Measurements from ENCODE around the gene SLC12A9.
"Not testable (repeated sequence)": the region's sequence is repeated elsewhere in the genome, so short reads cannot be mapped to it uniquely, and the experiment has no call there.

SLC12A9 gene

DNA sequence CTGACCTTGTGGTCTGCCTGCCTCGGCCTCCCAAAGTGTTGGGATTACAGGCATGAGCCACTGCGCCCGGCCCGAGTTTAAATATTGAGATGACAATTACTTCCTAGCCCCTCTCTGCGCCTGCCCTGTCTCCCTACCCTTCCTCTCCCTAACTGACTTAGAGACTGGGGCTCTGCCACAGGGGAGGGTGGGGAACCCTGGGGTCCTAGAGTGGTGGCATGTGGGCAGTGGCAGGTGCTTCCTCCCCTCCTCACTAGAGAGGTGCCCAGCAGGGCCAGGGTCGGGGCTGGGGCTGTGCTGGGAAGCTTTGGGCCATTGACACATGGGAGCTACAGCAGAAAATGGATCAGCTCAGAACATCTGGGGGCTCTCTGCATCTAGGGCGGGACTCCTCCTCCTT, 50.1 kb downstream of the SLC12A9 start:
- Mint-ChIP-seq H3K27ac (no peak overlapping the region), H3K9me3 (ENCODE audit: low read depth) (no peaks in the 10 kb centered on the region), H3K4me1 (ENCODE audit: low read depth) (no peaks in the 10 kb centered on the region), H3K36me3 (no peaks in the 10 kb centered on the region), H3K4me3 (no peak overlapping the region), H3K27me3 (peaks cover 15% of the 10 kb centered on the region)

DNA sequence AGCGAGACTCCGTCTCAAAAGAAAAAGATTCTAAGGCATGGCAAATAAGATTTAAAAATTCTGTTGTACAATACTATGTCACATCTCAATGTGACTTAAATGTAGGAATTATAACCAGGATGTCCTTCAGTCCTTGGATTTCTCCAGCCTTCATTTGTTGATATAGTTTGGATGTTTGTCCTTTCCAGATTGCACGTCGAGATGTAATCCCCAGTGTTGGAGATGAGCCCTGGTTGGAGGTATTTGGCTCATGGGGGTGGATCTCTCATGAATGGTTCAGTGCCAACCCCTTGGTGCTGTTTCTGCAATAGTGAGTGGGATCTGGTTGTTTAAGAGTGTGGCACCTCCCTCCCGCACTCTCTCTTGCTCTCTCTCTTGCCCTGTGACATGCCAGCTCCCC, 56.0 kb downstream of the SLC12A9 start:
- Mint-ChIP-seq H3K27me3 (peaks cover 6% of the 10 kb centered on the region), H3K4me1 (ENCODE audit: low read depth) (no peaks in the 10 kb centered on the region), H3K36me3 (no peaks in the 10 kb centered on the region), H3K4me3 (no peak overlapping the region), H3K27ac (no peak overlapping the region), H3K9me3 (ENCODE audit: low read depth) (no peaks in the 10 kb centered on the region)

DNA sequence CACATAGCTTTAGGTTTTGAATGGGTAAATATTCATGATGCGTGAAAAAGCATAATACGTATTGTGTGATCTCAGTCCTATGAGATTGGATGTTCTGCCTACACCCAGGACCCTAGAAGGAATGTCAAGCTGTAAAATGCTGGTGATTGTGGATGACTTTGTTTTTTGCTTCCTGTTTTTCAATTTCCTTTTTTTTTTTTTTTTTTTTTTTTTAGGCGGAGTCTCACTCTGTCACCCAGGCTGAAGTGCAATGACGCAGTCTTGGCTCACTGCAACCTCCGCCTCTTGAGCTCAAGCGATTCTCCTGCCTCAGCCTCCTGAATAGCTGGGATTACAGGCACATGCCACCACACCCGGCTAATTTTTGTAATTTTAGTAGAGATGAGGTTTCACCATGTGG, 57.9 kb downstream of the SLC12A9 start:
- H3K27ac Mint-ChIP-seq; H3K4me1 Mint-ChIP-seq (ENCODE audit: low read depth); H3K9me3 Mint-ChIP-seq (ENCODE audit: low read depth); H3K27me3 Mint-ChIP-seq; H3K4me3 Mint-ChIP-seq; H3K36me3 Mint-ChIP-seq: not testable (repeated sequence)

DNA sequence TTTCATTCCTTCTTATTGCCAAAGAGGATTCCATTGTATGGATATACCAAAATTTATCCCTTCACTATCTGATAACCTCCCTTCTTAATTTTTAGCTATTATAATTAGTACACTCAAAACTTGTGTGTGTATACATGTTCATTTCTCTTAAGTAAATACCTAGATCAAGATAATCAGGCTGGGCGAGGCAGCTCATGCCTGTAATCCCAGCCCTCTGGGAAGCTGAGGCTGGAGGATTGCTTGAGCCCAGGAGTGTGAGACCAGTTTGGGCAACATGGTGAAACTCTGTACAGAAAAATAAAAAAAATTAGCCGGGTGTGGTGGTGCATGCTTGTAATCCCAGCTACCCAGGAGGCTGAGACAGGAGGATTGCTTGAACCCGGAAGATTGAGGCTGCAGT, 59.0 kb downstream of the SLC12A9 start:
- no peak overlapping the region for H3K4me3 Mint-ChIP-seq
- peaks cover 3% of the 10 kb centered on the region for H3K36me3 Mint-ChIP-seq
- H3K27me3 Mint-ChIP-seq = peaks cover 6% of the 10 kb centered on the region
- no peak overlapping the region for H3K27ac Mint-ChIP-seq
- H3K9me3 Mint-ChIP-seq (ENCODE audit: low read depth) = no peaks in the 10 kb centered on the region
- H3K4me1 Mint-ChIP-seq (ENCODE audit: low read depth) = no peaks in the 10 kb centered on the region

DNA sequence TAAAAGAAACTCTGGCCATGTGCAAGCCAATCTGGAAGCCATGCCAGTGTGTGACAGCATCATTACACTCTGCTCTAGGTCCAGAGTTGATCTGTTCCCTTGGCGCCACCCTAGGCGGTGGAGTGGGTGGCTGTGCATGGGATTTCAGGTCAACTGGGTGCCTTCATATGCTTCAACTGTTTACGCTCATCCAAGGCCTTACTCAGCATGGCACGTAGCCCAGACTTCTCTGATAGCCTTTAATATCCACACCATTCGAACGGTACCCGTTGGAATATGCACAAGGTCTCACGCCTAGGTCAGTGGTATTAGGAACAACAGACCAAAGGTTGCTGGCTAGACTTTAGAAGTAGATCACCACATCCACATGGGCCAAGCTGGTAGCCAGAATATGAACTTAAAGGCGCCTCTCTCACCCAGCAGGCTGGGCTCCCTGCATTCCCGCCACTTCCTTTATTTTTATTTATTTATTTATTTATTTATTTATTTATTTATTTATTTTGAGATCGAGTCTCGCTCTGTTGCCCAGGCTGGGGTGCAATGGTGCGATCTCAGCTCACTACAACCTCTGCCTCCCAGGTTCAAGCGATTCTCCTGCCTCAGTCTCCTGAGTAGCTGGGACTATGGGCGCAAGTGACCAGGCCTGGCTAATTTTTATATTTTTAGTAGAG, 61.8 kb downstream of the SLC12A9 start:
- Mint-ChIP-seq H3K4me3 (no peak overlapping the region), H3K27me3 (peaks cover 7% of the 10 kb centered on the region), H3K4me1 (ENCODE audit: low read depth) (no peaks in the 10 kb centered on the region), H3K9me3 (ENCODE audit: low read depth) (no peaks in the 10 kb centered on the region), H3K27ac (no peak overlapping the region), H3K36me3 (peaks cover 3% of the 10 kb centered on the region)

DNA sequence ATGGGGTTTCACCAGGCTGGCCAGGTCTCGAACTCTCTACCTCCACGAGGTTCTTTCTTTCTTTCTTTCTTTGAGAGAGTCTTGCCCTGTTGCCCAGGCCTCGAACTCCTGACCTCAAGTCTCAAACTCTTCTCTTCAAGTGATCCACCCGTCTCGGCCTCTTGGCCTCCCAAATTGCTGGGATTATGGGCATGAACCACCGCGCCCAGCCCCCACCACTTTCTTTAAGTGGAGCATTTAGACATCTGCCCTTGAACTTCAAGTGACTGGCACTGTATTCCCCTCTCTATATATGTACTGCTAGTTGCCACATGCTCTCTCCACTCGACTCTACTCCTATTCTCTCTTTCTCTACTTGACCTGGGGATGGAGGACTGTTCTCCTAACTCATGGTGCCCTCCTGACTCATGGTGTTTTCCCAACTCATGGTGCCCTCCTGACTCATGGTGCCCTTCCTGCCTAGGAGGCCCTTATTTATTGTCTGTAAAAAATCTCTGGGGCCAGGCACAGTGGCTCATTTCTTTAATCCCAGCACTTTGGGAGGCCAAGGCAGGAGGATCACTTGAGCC, 62.5 kb downstream of the SLC12A9 start:
- H3K27me3 Mint-ChIP-seq = peaks cover 7% of the 10 kb centered on the region
- H3K9me3 Mint-ChIP-seq (ENCODE audit: low read depth) = no peaks in the 10 kb centered on the region
- no peak overlapping the region for H3K4me3 Mint-ChIP-seq
- H3K27ac Mint-ChIP-seq = no peak overlapping the region
- H3K4me1 Mint-ChIP-seq (ENCODE audit: low read depth) = no peaks in the 10 kb centered on the region
- peaks cover 3% of the 10 kb centered on the region for H3K36me3 Mint-ChIP-seq

Data from activated naive CD8-positive, alpha-beta T cell (primary cell).